Endothelial cell of umbilical vein (primary cell): Measurements from ENCODE around the gene ANKMY1. TPM values are rescaled to one million over a fixed set of nuclear protein-coding genes. Genes with fewer than 3 reads are reported as not detected.

ENCODE experiments used
- BruUV-seq: library from RNA; stranded (reverse); fragments of 400-500 nt; replicated peaks from 2 replicates; lab custom pipeline; 2021; lab: Mats Ljungman, UMichigan
- CTCF ChIA-PET: fragments of 300-600, 350-600 bp; sonication (Branson Sonifier 250); formaldehyde crosslinking; loops from one replicate; lab custom pipeline; 2021; ENCODE audit warnings: antibody characterized with exemption, inconsistent platforms; lab: Charles Lee
- POLR2A ChIA-PET: fragments of 300-600, 350-600 bp; sonication (Branson Sonifier 250); formaldehyde crosslinking; loops from one replicate; lab custom pipeline; 2021; ENCODE audit warnings: antibody characterized with exemption, inconsistent platforms; lab: Charles Lee
- DNase-seq: peaks from one replicate; pipeline ENCODE4 v3.0.0-alpha.2; 2011; ENCODE audit warnings: low read depth, low spot score
- FAIRE-seq: peaks from 2 replicates; lab custom pipeline; 2011; peaks lifted over from hg19 to GRCh38; lab: Jason Lieb, UNC
- H2AFZ ChIP-seq: 2 replicates; pipeline ENCODE4 v1.6.0; 2012; ENCODE audit warnings: low read depth, low read length, control low read depth, inconsistent platforms
- H3K27ac ChIP-seq: 2 replicates; pipeline ENCODE4 v1.5.1; 2011; ENCODE audit warnings: low read depth, mild to moderate bottlenecking, control low read depth, low read length, moderate library complexity; ENCODE audit not compliant: insufficient read depth
- H3K27me3 ChIP-seq, 2 experiments: 2 replicates each; pipeline versions ENCODE4 v1.6.0 to v1.6.1; 2011; ENCODE audit warnings: low read length in 2 of 2, mixed read lengths in 1 of 2; ENCODE audit not compliant: control insufficient read depth in 2 of 2, insufficient read depth in 2 of 2
- H3K36me3 ChIP-seq, 2 experiments: 2 replicates in 1 of 2; 3 replicates in 1 of 2; pipeline ENCODE4 v1.5.1; 2011; ENCODE audit warnings: low read length in 2 of 2, mild to moderate bottlenecking in 1 of 2, moderate library complexity in 1 of 2; ENCODE audit not compliant: control insufficient read depth in 2 of 2, insufficient read depth in 2 of 2; ENCODE audit errors: extremely low read depth in 1 of 2
- H3K4me1 ChIP-seq: 3 replicates; pipeline ENCODE4 v1.5.1; 2011; ENCODE audit warnings: mild to moderate bottlenecking, low read length; ENCODE audit not compliant: control insufficient read depth, insufficient read depth; ENCODE audit errors: extremely low read depth
- H3K4me2 ChIP-seq: 2 replicates; pipeline ENCODE4 v1.6.1; 2011; ENCODE audit warnings: low read length, control low read depth, mixed read lengths; ENCODE audit not compliant: insufficient read depth
- H3K4me3 ChIP-seq, 3 experiments: fragments of 200-600 bp in 1 of 3; sonication (generic), shearing (Covaris generic) in 1 of 3; replicated peaks in 1 of 3; 2 replicates each; pipeline ENCODE4 v1.5.1; 2011 to 2016; ENCODE audit warnings: control low read depth in 3 of 3, low read length in 3 of 3, mild to moderate bottlenecking in 2 of 3, inconsistent platforms in 1 of 3, low read depth in 1 of 3, moderate library complexity in 1 of 3; ENCODE audit not compliant: insufficient read depth in 1 of 3
- H3K79me2 ChIP-seq: 2 replicates; pipeline ENCODE4 v1.6.0; 2012; ENCODE audit warnings: low read length, inconsistent platforms; ENCODE audit not compliant: control insufficient read depth, insufficient read depth
- H3K9ac ChIP-seq: replicated peaks from 2 replicates; pipeline ENCODE3; 2011; ENCODE audit warnings: low read length, control low read depth; ENCODE audit not compliant: insufficient read depth; ENCODE audit errors: extremely low read depth
- H3K9me1 ChIP-seq: replicated peaks from 3 replicates; pipeline ENCODE4 v1.6.0; 2011; ENCODE audit warnings: mild to moderate bottlenecking, low read length; ENCODE audit not compliant: control insufficient read depth, insufficient read depth; ENCODE audit errors: extremely low read depth
- H3K9me3 ChIP-seq: replicated peaks from 2 replicates; pipeline ENCODE4 v1.5.1; 2012; ENCODE audit warnings: low read length, inconsistent platforms; ENCODE audit not compliant: control insufficient read depth, insufficient read depth
- H4K20me1 ChIP-seq: replicated peaks from 2 replicates; pipeline ENCODE3; 2011; ENCODE audit warnings: mild to moderate bottlenecking, low read length; ENCODE audit not compliant: control insufficient read depth, insufficient read depth; ENCODE audit errors: extremely low read depth
- CTCF ChIP-seq, 2 donors: IDR thresholded peaks; 1 replicate in 1 of 2; 2 replicates in 1 of 2; pipeline ENCODE4 v1.5.1; 2011; ENCODE audit warnings: low read length in 2 of 2, mild to moderate bottlenecking in 2 of 2, moderate library complexity in 2 of 2, control low read depth in 1 of 2, inconsistent platforms in 1 of 2, low read depth in 1 of 2; ENCODE audit not compliant: insufficient read depth in 1 of 2; ENCODE audit errors: extremely low read depth in 1 of 2
- EZH2 ChIP-seq: IDR thresholded peaks from 2 replicates; pipeline ENCODE4 v1.6.1; 2012; ENCODE audit warnings: borderline replicate concordance, low read depth, mild to moderate bottlenecking, moderate library complexity, low read length, inconsistent platforms; ENCODE audit not compliant: severe bottlenecking
- FOS ChIP-seq: IDR thresholded peaks from 2 replicates; pipeline ENCODE4 v1.6.1; 2011; ENCODE audit warnings: mild to moderate bottlenecking, low read length, moderate library complexity, borderline replicate concordance; ENCODE audit not compliant: insufficient read depth
- GATA2 ChIP-seq: IDR thresholded peaks from 2 replicates; pipeline ENCODE4 v1.7.0; 2011; ENCODE audit warnings: low read depth, mild to moderate bottlenecking, moderate library complexity, mixed read lengths, low read length; ENCODE audit not compliant: insufficient read length, insufficient read depth
- JUN ChIP-seq: IDR thresholded peaks from 2 replicates; pipeline ENCODE4 v1.6.1; 2011; ENCODE audit warnings: borderline replicate concordance, low read depth; ENCODE audit not compliant: insufficient read length, insufficient read depth
- MAX ChIP-seq: IDR thresholded peaks from 2 replicates; pipeline ENCODE4 v1.6.1; 2011; ENCODE audit not compliant: insufficient read depth, insufficient read length
- MYC ChIP-seq: IDR thresholded peaks from one replicate; pipeline ENCODE4 v1.6.1; 2011; ENCODE audit warnings: mild to moderate bottlenecking, low read depth, low read length
- POLR2A ChIP-seq: IDR thresholded peaks from 2 replicates; pipeline ENCODE4 v1.6.1; 2012; ENCODE audit warnings: low read depth, mild to moderate bottlenecking, control low read depth, low read length
- POLR2AphosphoS5 ChIP-seq: IDR thresholded peaks from 2 replicates; pipeline ENCODE4 v1.6.1; 2012; ENCODE audit warnings: low read depth, mild to moderate bottlenecking, control low read depth, low read length, moderate library complexity; ENCODE audit not compliant: insufficient read depth
- dilution Hi-C: fragments of 300-500 bp; cut with MboI; formaldehyde crosslinking; loops from one replicate; pipeline ENCODE4 v1.15.0; 2019; ENCODE audit warnings: low sequenced_read_pairs; ENCODE audit not compliant: extremely low pct_ligation_motif_present
- intact Hi-C: fragments of 100-400 bp; cut with micrococcal nuclease; formaldehyde crosslinking; loops from one replicate; pipeline ENCODE4 v1.10.0; 2022
- polyA plus RNA-seq, 4 experiments: library from polyadenylated mRNA; depleted of rRNA in 3 of 4; stranded (reverse) in 3 of 4; unstranded in 1 of 4; fragments of >200 nt; gene quantifications; 2 replicates each; pipeline versions ENCODE4 v1.2.1 to v1.2.3, GENCODE V29; 2011 to 2012; ENCODE audit warnings: missing spikeins in 1 of 4
- total RNA-seq: library from RNA; stranded (reverse); gene quantifications from 2 replicates; pipeline ENCODE4 v1.2.3, GENCODE V29; 2021

ANKMY1 gene
- total and polyA plus RNA-seq, 2 donors (not counting 3 experiments of a cell fraction or from before 2014, with no cell fraction given), result 9.0 to 16.0 TPM

GRCh38 chr2:240517342-240517741 is 40.4 kb downstream of the ANKMY1 start:
- Histone ChIP-seq H3K79me2 (no peaks in the 10 kb centered on the region), H3K27me3 (peaks cover 3 to 9% of the 10 kb centered on the region in 2 experiments), H3K9me1 (no peaks in the 10 kb centered on the region), H3K36me3 (no peaks in the 10 kb centered on the region), H3K9me3 (no peaks in the 10 kb centered on the region), H4K20me1 (no peaks in the 10 kb centered on the region), H2AFZ (no peak overlapping the region), H3K4me1 (no peaks in the 10 kb centered on the region), H3K27ac (no peak overlapping the region), H3K9ac (no peak overlapping the region), H3K4me2 (no peak overlapping the region), H3K4me3 (no peak overlapping the region)
- no peak for FAIRE-seq
- POLR2A ChIA-PET, result no interaction called here
- CTCF ChIA-PET, result interaction anchor here (2.2 kb wide), 1 partner anchor 323 kb away, joined by 8 read pairs; no protein-coding TSS in a partner anchor
- dilution Hi-C loops, result no loop called here
- BruUV-seq, result no TSS peak
- no peak for DNase-seq
- intact Hi-C loops, result no loop called here
- TF ChIP-seq POLR2AphosphoS5 (no peak), MYC (no peak), CTCF (IDR thresholded peaks at IDR 0.05; ENCODE audit: extremely low read depth in 1 of 2, insufficient read depth in 1 of 2, low read depth in 1 of 2, low read length in 2 of 2) (no peak), GATA2 (no peak), FOS (no peak), JUN (no peak), POLR2A (no peak), MAX (no peak), EZH2 (no peak)
